ENCODE data around the gene MCCC2.
"Not testable (repeated sequence)": the region's sequence is repeated elsewhere in the genome, so short reads cannot be mapped to it uniquely, and the experiment has no call there.

MCCC2 gene

GRCh38 chr5:71632168-71632567 lies 45.0 kb downstream of the MCCC2 start:
- no peak for TF ChIP-seq CTCF (conservative IDR thresholded peaks at IDR 0.05; ENCODE audit: low read length)
- no peak for DNase-seq (ENCODE audit: low read depth)
- no peak overlapping the region for H3K4me3 ChIP-seq (ENCODE audit: low read length)

- no peak overlapping the region for H3K4me3 ChIP-seq (ENCODE audit: low read length)
- no peak for DNase-seq (ENCODE audit: low read depth)
- no peak for TF ChIP-seq CTCF (conservative IDR thresholded peaks at IDR 0.05; ENCODE audit: low read length)
Measured at GRCh38 chr5:71633255-71634155, 46.4 kb downstream of the MCCC2 start.

- DNase-seq (ENCODE audit: low read depth), result no peak
- TF ChIP-seq CTCF (conservative IDR thresholded peaks at IDR 0.05; ENCODE audit: low read length), result no peak
Measured at GRCh38 chr5:71637133-71637532, 50.0 kb downstream of the MCCC2 start.

GRCh38 chr5:71640408-71640807 lies 53.3 kb downstream of the MCCC2 start:
- DNase-seq (ENCODE audit: low read depth), result no peak
- no peak overlapping the region for H3K4me3 ChIP-seq (ENCODE audit: low read length)
- no peak for TF ChIP-seq CTCF (conservative IDR thresholded peaks at IDR 0.05; ENCODE audit: low read length)

More at GRCh38 chr5:71637133-71637532, 50.0 kb downstream of the MCCC2 start:
- H3K4me3 ChIP-seq (ENCODE audit: low read length), result no peak overlapping the region

- H3K4me3 ChIP-seq (ENCODE audit: low read length), result no peak overlapping the region
- no peak for TF ChIP-seq CTCF (conservative IDR thresholded peaks at IDR 0.05; ENCODE audit: low read length)
- DNase-seq (ENCODE audit: low read depth), result no peak
Measured at GRCh38 chr5:71645030-71645429, 57.9 kb downstream of the MCCC2 start.

- DNase-seq (ENCODE audit: low read depth); H3K4me3 ChIP-seq (ENCODE audit: low read length): not testable (repeated sequence)
Measured at GRCh38 chr5:71650940-71651339, 63.8 kb downstream of the MCCC2 start.

- DNase-seq (ENCODE audit: low read depth), result no peak
- H3K4me3 ChIP-seq (ENCODE audit: low read length), result no peak overlapping the region
- no peak for TF ChIP-seq CTCF (conservative IDR thresholded peaks at IDR 0.05; ENCODE audit: low read length)
Measured at GRCh38 chr5:71651579-71651978, 64.4 kb downstream of the MCCC2 start.

Data from AG10803 (cell line).